ENCODE results near the gene TNNI3. TPM values are rescaled to one million over a fixed set of nuclear protein-coding genes. Genes with fewer than 3 reads are reported as not detected.

The TNNI3 gene
- total RNA-seq, 1 experiment from 2014 or later: 13.7 TPM

- no peak within 1 kb of the TSS for H3K27ac ChIP-seq
- no peaks in the 10 kb centered on the region for H3K27me3 ChIP-seq (ENCODE audit: insufficient read depth, low read depth)
- H3K4me1 ChIP-seq (replicated peaks; ENCODE audit: insufficient read depth): no peaks in the 10 kb centered on the region
- peak within 1 kb of the TSS; percentile 57 for H3K4me2 ChIP-seq
- no peaks in the 10 kb centered on the region for H3K79me2 ChIP-seq (ENCODE audit: low read depth)
- intact Hi-C loops (cut with micrococcal nuclease; ENCODE audit: unreplicated experiment): no loop called here
- H3K9me3 ChIP-seq (ENCODE audit: insufficient read depth, low read depth): no peaks in the 10 kb centered on the region
- H3K9me2 ChIP-seq (ENCODE audit: insufficient read depth): no peaks in the 10 kb centered on the region
- no peaks in the 10 kb centered on the region for H3K36me3 ChIP-seq (ENCODE audit: low read depth)
- no peaks in the 10 kb centered on the region for H4K20me1 ChIP-seq (ENCODE audit: insufficient read depth)
- TF ChIP-seq, protein P1, sequence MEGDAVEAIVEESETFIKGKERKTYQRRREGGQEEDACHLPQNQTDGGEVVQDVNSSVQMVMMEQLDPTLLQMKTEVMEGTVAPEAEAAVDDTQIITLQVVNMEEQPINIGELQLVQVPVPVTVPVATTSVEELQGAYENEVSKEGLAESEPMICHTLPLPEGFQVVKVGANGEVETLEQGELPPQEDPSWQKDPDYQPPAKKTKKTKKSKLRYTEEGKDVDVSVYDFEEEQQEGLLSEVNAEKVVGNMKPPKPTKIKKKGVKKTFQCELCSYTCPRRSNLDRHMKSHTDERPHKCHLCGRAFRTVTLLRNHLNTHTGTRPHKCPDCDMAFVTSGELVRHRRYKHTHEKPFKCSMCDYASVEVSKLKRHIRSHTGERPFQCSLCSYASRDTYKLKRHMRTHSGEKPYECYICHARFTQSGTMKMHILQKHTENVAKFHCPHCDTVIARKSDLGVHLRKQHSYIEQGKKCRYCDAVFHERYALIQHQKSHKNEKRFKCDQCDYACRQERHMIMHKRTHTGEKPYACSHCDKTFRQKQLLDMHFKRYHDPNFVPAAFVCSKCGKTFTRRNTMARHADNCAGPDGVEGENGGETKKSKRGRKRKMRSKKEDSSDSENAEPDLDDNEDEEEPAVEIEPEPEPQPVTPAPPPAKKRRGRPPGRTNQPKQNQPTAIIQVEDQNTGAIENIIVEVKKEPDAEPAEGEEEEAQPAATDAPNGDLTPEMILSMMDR (conservative IDR thresholded peaks at IDR 0.05): no peak
- TF ChIP-seq EZH2 (IDR thresholded peaks at IDR 0.05; ENCODE audit: low read depth): no peak
- BruUV-seq (replicated peaks): no TSS peak
- H2AFZ ChIP-seq: no peak within 1 kb of the TSS
- no peak for DNase-seq
- ChIA-PET CTCF (interaction anchor here (0.7 kb wide), 1 partner anchor 27 kb away, joined by 6 read pairs; no protein-coding TSS in a partner anchor), POLR2A (ENCODE audit: unreplicated experiment) (no interaction called here)
- H3K4me3 ChIP-seq: peak within 1 kb of the TSS; percentile 34; the same call in 1 of the 2 replicates
- H3F3A ChIP-seq (ENCODE audit: insufficient read depth, low read depth): peaks cover 6% of the 10 kb centered on the region; the same call in 1 of the 2 replicates
Measured at GRCh38 chr19:55179606-55180484, 22.3 kb upstream of the TNNI3 start, which contains the start of gene SYT5. SYT5 (minus strand) TSS chr19:55180289; CDS start chr19:55179041, 1,248 bp downstream.

DNA sequence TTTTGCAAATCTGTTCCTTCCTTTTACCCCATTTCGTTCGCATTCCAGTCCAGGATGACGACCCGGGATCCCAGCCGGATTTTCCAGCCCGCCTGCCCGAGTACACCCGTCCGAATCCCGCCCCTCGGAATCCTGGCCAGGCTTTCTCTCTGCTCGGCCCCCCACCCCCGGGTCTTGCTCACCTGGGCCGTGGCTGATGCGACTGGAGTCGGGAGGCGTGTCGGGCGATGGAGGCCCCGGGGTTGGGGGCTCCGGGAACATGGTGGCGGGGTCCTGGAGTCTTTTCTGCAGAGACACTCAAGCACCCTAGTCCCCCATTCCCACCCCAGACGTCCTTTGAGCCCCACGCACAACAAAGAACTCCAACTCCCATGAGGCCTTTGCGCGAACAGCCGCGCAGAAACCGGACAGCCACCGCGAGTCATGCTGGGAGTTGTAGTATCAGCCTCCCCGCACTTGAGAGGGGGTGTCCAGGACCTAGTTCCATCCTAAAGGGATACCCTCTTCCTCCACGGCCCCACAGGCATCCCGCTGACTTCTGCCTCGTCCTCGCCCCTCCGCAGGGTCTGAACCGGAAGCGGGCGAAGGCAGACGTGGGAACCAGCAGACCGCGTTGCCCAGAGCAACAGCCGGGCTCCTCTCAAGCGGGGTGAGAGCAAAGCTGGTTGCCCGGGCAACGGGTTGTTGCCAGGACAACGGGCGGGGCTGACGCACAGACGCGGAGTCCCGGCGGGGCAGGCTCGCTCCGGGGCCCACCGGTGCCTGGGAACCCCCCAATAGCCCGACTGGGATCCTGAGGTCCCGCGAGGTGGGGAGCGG is 21.5 kb upstream of the TNNI3 start:
- intact Hi-C loops (cut with micrococcal nuclease; ENCODE audit: unreplicated experiment): no loop called here
- CTCF ChIA-PET: interaction anchor here (0.6 kb wide), 1 partner anchor 176 kb away, joined by 3 read pairs; the partner anchor contains the start of gene COX6B2
- H3K4me2 ChIP-seq: peak overlapping the region; percentile 57
- POLR2A ChIA-PET (ENCODE audit: unreplicated experiment): no interaction called here
- H4K20me1 ChIP-seq (ENCODE audit: insufficient read depth): no peaks in the 10 kb centered on the region
- H3K79me2 ChIP-seq (ENCODE audit: low read depth): no peaks in the 10 kb centered on the region
- H3K27ac ChIP-seq: no peak overlapping the region
- no peaks in the 10 kb centered on the region for H3K4me1 ChIP-seq (replicated peaks; ENCODE audit: insufficient read depth)
- H3K27me3 ChIP-seq (ENCODE audit: insufficient read depth, low read depth): no peaks in the 10 kb centered on the region
- H3K36me3 ChIP-seq (ENCODE audit: low read depth): no peaks in the 10 kb centered on the region
- TF ChIP-seq, protein P1 (conservative IDR thresholded peaks at IDR 0.05): no peak
- TF ChIP-seq EZH2 (IDR thresholded peaks at IDR 0.05; ENCODE audit: low read depth): no peak
- no peaks in the 10 kb centered on the region for H3K9me2 ChIP-seq (ENCODE audit: insufficient read depth)
- peaks cover 14% of the 10 kb centered on the region for H3F3A ChIP-seq (ENCODE audit: insufficient read depth, low read depth)
- no peak for DNase-seq
- no TSS peak for BruUV-seq (replicated peaks)
- peak overlapping the region; percentile 34; the same call in 1 of the 2 replicates for H3K4me3 ChIP-seq
- no peak overlapping the region for H2AFZ ChIP-seq
- no peaks in the 10 kb centered on the region for H3K9me3 ChIP-seq (ENCODE audit: insufficient read depth, low read depth)

- H4K20me1 ChIP-seq (ENCODE audit: insufficient read depth): no peaks in the 10 kb centered on the region
- intact Hi-C loops (cut with micrococcal nuclease; ENCODE audit: unreplicated experiment): no loop called here
- no peaks in the 10 kb centered on the region for H3K9me2 ChIP-seq (ENCODE audit: insufficient read depth)
- H3K4me3 ChIP-seq: no peak overlapping the region
- no peaks in the 10 kb centered on the region for H3K36me3 ChIP-seq (ENCODE audit: low read depth)
- peaks cover 10% of the 10 kb centered on the region; the same call in 1 of the 2 replicates for H3K4me1 ChIP-seq (replicated peaks; ENCODE audit: insufficient read depth)
- H3K4me2 ChIP-seq: no peak overlapping the region
- no peaks in the 10 kb centered on the region for H3K79me2 ChIP-seq (ENCODE audit: low read depth)
- no TSS peak for BruUV-seq (replicated peaks)
- H3F3A ChIP-seq (ENCODE audit: insufficient read depth, low read depth): peaks cover 25% of the 10 kb centered on the region
- ChIA-PET POLR2A (ENCODE audit: unreplicated experiment) (interaction anchor here (0.6 kb wide), 1 partner anchor 101 kb away, joined by 3 read pairs; the partner anchor contains the start of gene EPS8L1), CTCF (no interaction called here)
- no peak overlapping the region for H3K27ac ChIP-seq
- DNase-seq: no peak
- no peaks in the 10 kb centered on the region for H3K9me3 ChIP-seq (ENCODE audit: insufficient read depth, low read depth)
- TF ChIP-seq, protein P1 (conservative IDR thresholded peaks at IDR 0.05): 0 out of 2 replicates have a peak, but pooled peaks have one; percentile 30
- TF ChIP-seq EZH2 (IDR thresholded peaks at IDR 0.05; ENCODE audit: low read depth): no peak
- no peaks in the 10 kb centered on the region for H3K27me3 ChIP-seq (ENCODE audit: insufficient read depth, low read depth)
- H2AFZ ChIP-seq: no peak overlapping the region
Measured at GRCh38 chr19:55176076-55176475, 18.5 kb upstream of the TNNI3 start.

All from PC-9 (cell line).